DMS153 (cell line): ENCODE data around the gene THY1.
"Not testable (repeated sequence)": the region's sequence is repeated elsewhere in the genome, so short reads cannot be mapped to it uniquely, and the experiment has no call there.

ENCODE experiments used
- DNase-seq: peaks from one replicate; lab custom pipeline; 2025; lab: John Stamatoyannopoulos, UW

Gene THY1

GRCh38 chr11:119445850-119446249 is 22.9 kb upstream of the THY1 start:
- no peak for DNase-seq

- DNase-seq: no peak
Measured at GRCh38 chr11:119445379-119445778, 22.4 kb upstream of the THY1 start.

GRCh38 chr11:119441898-119442243 is 18.9 kb upstream of the THY1 start:
- no peak for DNase-seq

- DNase-seq: no peak
Measured at GRCh38 chr11:119438599-119438998, 15.6 kb upstream of the THY1 start.

- DNase-seq: not testable (repeated sequence)
Measured at GRCh38 chr11:119437521-119437920, 14.5 kb upstream of the THY1 start.

- DNase-seq: no peak
Measured at GRCh38 chr11:119436711-119437110, 13.7 kb upstream of the THY1 start.

- DNase-seq: no peak
Measured at GRCh38 chr11:119436093-119436492, 13.1 kb upstream of the THY1 start.

GRCh38 chr11:119434591-119435330 is 11.8 kb upstream of the THY1 start:
- no peak for DNase-seq

GRCh38 chr11:119433358-119433725 is 10.4 kb upstream of the THY1 start:
- DNase-seq: no peak

- no peak for DNase-seq
Measured at GRCh38 chr11:119432484-119433357, 9.7 kb upstream of the THY1 start.

- no peak for DNase-seq
Measured at GRCh38 chr11:119431523-119431922, 8.6 kb upstream of the THY1 start.

GRCh38 chr11:119427279-119427678 is 4.3 kb upstream of the THY1 start:
- no peak for DNase-seq

GRCh38 chr11:119426142-119426541 is 3.2 kb upstream of the THY1 start:
- DNase-seq: no peak

- DNase-seq: no peak
Measured at GRCh38 chr11:119424775-119425174, 1.8 kb upstream of the THY1 start.

GRCh38 chr11:119424276-119424675 is 1.3 kb upstream of the THY1 start:
- no peak for DNase-seq

- no peak for DNase-seq
Measured at GRCh38 chr11:119423509-119424254, 710 bp upstream of the THY1 start.

GRCh38 chr11:119421941-119422808 is 797 bp downstream of the THY1 start:
- DNase-seq: no peak

- DNase-seq: no peak
Measured at GRCh38 chr11:119421351-119421750, 1.6 kb downstream of the THY1 start.

GRCh38 chr11:119420631-119421030 is 2.3 kb downstream of the THY1 start:
- no peak for DNase-seq

GRCh38 chr11:119419834-119420492 is 3.0 kb downstream of the THY1 start:
- no peak for DNase-seq

GRCh38 chr11:119419246-119419645 is 3.7 kb downstream of the THY1 start:
- DNase-seq: no peak
